Occipital lobe (tissue), 2 donors: ENCODE results near the gene CMAS. TPM values are rescaled to one million over a fixed set of nuclear protein-coding genes. Genes with fewer than 3 reads are reported as not detected.

Experiments
- DNase-seq: peaks from one replicate; lab custom pipeline; 2025; lab: John Stamatoyannopoulos, UW
- total RNA-seq: library from RNA; depleted of rRNA; stranded (reverse); fragments of >200 nt; gene quantifications from one replicate; pipeline ENCODE4 v1.2.3, GENCODE V29; 2014

The CMAS gene
- total RNA-seq, 1 donor from 2014 or later = 41.6 TPM

DNA sequence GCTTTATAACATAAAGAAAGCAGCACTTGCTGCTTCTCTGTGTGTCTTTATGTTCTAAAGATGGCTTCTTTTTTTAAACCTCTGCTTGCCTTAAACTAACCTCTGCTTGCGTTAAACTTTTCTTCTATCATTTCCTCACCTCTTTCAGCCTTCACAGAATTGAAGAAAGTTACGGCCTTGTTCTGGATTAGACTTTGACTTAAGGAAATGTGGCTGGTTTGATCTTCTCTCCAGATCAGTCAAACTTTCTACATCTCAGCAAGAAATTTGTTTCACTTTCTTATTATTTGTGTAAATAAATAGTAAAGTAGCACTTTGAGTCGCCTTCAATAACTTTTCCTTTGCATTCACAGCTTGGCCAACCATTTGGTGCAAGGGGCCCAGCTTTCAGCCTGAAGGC is 64.2 kb downstream of the CMAS start:
- DNase-seq = no peak

Other genes with a start within 250 kb of the CMAS start
- gene ABCC9, start 104.8 kb upstream of the CMAS start, total RNA-seq = 21.2 TPM